Measurements from ENCODE around the gene COMMD1.

DNA sequence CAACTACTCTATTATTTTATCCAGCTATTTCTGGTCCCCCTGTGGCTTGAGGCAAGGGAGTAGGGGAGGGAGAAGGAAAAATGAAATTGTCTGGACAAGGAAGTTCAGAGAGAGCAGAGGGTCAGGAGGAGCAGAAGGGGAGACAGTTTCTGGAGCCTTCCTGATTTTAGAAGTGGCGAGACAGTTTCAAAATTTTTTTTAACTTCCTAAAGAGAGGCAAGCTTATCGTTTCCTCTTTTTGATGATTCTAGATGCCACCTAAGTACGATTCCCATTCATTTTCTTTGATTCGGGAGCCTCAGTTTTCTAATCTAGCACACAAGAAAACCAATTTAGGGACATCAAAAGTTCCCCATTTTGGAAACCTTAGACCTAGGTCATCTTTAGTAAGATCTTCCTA is 193.6 kb downstream of the COMMD1 start:
- TF ChIP-seq POLR2A (IDR thresholded peaks at IDR 0.05): no peak
- TF ChIP-seq, protein P1, sequence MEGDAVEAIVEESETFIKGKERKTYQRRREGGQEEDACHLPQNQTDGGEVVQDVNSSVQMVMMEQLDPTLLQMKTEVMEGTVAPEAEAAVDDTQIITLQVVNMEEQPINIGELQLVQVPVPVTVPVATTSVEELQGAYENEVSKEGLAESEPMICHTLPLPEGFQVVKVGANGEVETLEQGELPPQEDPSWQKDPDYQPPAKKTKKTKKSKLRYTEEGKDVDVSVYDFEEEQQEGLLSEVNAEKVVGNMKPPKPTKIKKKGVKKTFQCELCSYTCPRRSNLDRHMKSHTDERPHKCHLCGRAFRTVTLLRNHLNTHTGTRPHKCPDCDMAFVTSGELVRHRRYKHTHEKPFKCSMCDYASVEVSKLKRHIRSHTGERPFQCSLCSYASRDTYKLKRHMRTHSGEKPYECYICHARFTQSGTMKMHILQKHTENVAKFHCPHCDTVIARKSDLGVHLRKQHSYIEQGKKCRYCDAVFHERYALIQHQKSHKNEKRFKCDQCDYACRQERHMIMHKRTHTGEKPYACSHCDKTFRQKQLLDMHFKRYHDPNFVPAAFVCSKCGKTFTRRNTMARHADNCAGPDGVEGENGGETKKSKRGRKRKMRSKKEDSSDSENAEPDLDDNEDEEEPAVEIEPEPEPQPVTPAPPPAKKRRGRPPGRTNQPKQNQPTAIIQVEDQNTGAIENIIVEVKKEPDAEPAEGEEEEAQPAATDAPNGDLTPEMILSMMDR (IDR thresholded peaks at IDR 0.05): no peak

Data from uterus (tissue), 2 donors.